HG02642 (cell line): ENCODE measurements around the gene PDCD10.
A peak's percentile ranks its signal among the peaks of the same experiment; 100 is the strongest.

Experiments
- ATAC-seq: cut with Tn5 transposase; IDR thresholded peaks from one replicate; pipeline ENCODE4 v1.9.1; 2021; ENCODE audit warnings: mild to moderate bottlenecking; ENCODE audit not compliant: unreplicated experiment, poor library complexity

PDCD10 gene

GRCh38 chr3:167734498-167735232 is at the start of gene PDCD10:
Gene PDCD10, minus strand, starts transcription at chr3:167734892. Its CDS starts 14,735 bp downstream, at chr3:167720157.
- ATAC-seq: peak; percentile 89

GRCh38 chr3:167783781-167784180 is 49.1 kb upstream of the PDCD10 start:
- ATAC-seq: no peak

GRCh38 chr3:167780214-167780883 is 45.7 kb upstream of the PDCD10 start:
- no peak for ATAC-seq

- ATAC-seq: peak; percentile 51
Observed at GRCh38 chr3:167777356-167777755, 42.7 kb upstream of the PDCD10 start.

GRCh38 chr3:167776066-167776685 is 41.5 kb upstream of the PDCD10 start:
- no peak for ATAC-seq

GRCh38 chr3:167773584-167773983 is 38.9 kb upstream of the PDCD10 start:
- peak; percentile 76 for ATAC-seq

GRCh38 chr3:167772992-167773391 is 38.3 kb upstream of the PDCD10 start:
- ATAC-seq: peak; percentile 47

GRCh38 chr3:167762296-167762695 is 27.6 kb upstream of the PDCD10 start:
- ATAC-seq: no peak

GRCh38 chr3:167761302-167761701 is 26.6 kb upstream of the PDCD10 start:
- no peak for ATAC-seq

- ATAC-seq: no peak
Observed at GRCh38 chr3:167754049-167754448, 19.4 kb upstream of the PDCD10 start.

GRCh38 chr3:167750272-167750971 is 15.7 kb upstream of the PDCD10 start:
- ATAC-seq: peak; percentile 99

GRCh38 chr3:167749728-167750127 is 15.0 kb upstream of the PDCD10 start:
- ATAC-seq: no peak

- no peak for ATAC-seq
Observed at GRCh38 chr3:167749209-167749608, 14.5 kb upstream of the PDCD10 start.

GRCh38 chr3:167743799-167744198 is 9.1 kb upstream of the PDCD10 start:
- ATAC-seq: no peak

GRCh38 chr3:167742338-167742737 is 7.6 kb upstream of the PDCD10 start:
- ATAC-seq: no peak

GRCh38 chr3:167740961-167741587 is 6.4 kb upstream of the PDCD10 start:
- peak; percentile 98 for ATAC-seq

GRCh38 chr3:167739190-167739810 is 4.6 kb upstream of the PDCD10 start:
- ATAC-seq: no peak

- no peak for ATAC-seq
Observed at GRCh38 chr3:167738037-167738436, 3.3 kb upstream of the PDCD10 start.

- ATAC-seq: no peak
Observed at GRCh38 chr3:167736997-167737396, 2.3 kb upstream of the PDCD10 start.

GRCh38 chr3:167736264-167736787 is 1.6 kb upstream of the PDCD10 start:
- ATAC-seq: no peak
